BE2C (cell line): ENCODE data around the gene SNX33.
"Not testable (repeated sequence)": the region's sequence is repeated elsewhere in the genome, so short reads cannot be mapped to it uniquely, and the experiment has no call there.

Source experiments
- DNase-seq: peaks from one replicate; pipeline ENCODE4 v3.0.0-alpha.2; 2020
- H3K27me3 ChIP-seq: fragments of 250-450 bp; sonication (Bioruptor Pico); 2 replicates; pipeline ENCODE4 v1.5.1; 2020; ENCODE audit warnings: mild to moderate bottlenecking
- H3K36me3 ChIP-seq: fragments of 250-450 bp; sonication (Bioruptor Pico); 2 replicates; pipeline ENCODE4 v1.5.1; 2020; ENCODE audit warnings: mild to moderate bottlenecking
- H3K4me1 ChIP-seq: fragments of 250-450 bp; sonication (Bioruptor Pico); 2 replicates; pipeline ENCODE4 v1.5.1; 2020
- H3K4me3 ChIP-seq: 2 replicates; pipeline ENCODE4 v1.5.1; 2011; ENCODE audit warnings: low read depth, low read length
- H3K9me3 ChIP-seq: fragments of 250-450 bp; sonication (Bioruptor Pico); 2 replicates; pipeline ENCODE4 v1.5.1; 2020
- CTCF ChIP-seq: IDR thresholded peaks from 2 replicates; pipeline ENCODE4 v1.5.1; 2012; ENCODE audit warnings: mild to moderate bottlenecking, low read depth, low read length

SNX33 gene

GRCh38 chr15:75684648-75685047, 36.9 kb downstream of the SNX33 start:
- Histone ChIP-seq H3K9me3 (no peaks in the 10 kb centered on the region), H3K4me3 (no peak overlapping the region), H3K36me3 (no peaks in the 10 kb centered on the region), H3K4me1 (no peaks in the 10 kb centered on the region; the same call in none of the 2 replicates), H3K27me3 (no peaks in the 10 kb centered on the region)
- peak; percentile 28 for TF ChIP-seq CTCF
- no peak for DNase-seq

GRCh38 chr15:75685195-75685594, 37.5 kb downstream of the SNX33 start:
- Histone ChIP-seq H3K36me3 (no peaks in the 10 kb centered on the region), H3K27me3 (no peaks in the 10 kb centered on the region), H3K9me3 (no peaks in the 10 kb centered on the region), H3K4me3 (no peak overlapping the region), H3K4me1 (no peaks in the 10 kb centered on the region; the same call in none of the 2 replicates)
- TF ChIP-seq CTCF: no peak
- no peak for DNase-seq

GRCh38 chr15:75686212-75686642, 38.5 kb downstream of the SNX33 start:
- not testable (repeated sequence) for H3K36me3 ChIP-seq, H3K27me3 ChIP-seq, H3K4me3 ChIP-seq, H3K9me3 ChIP-seq, H3K4me1 ChIP-seq
- peak; percentile 86 for DNase-seq
- peak; percentile 62 for TF ChIP-seq CTCF

GRCh38 chr15:75687486-75688277, 40.0 kb downstream of the SNX33 start:
- H3K27me3 ChIP-seq: no peaks in the 10 kb centered on the region
- no peak overlapping the region for H3K4me3 ChIP-seq
- H3K9me3 ChIP-seq: no peaks in the 10 kb centered on the region
- TF ChIP-seq CTCF: no peak
- DNase-seq: no peak
- no peaks in the 10 kb centered on the region for H3K36me3 ChIP-seq
- H3K4me1 ChIP-seq: peaks cover 2% of the 10 kb centered on the region

- no peak for DNase-seq
- no peaks in the 10 kb centered on the region for H3K9me3 ChIP-seq
- no peak for TF ChIP-seq CTCF
- H3K4me1 ChIP-seq: peaks cover 5% of the 10 kb centered on the region
- H3K27me3 ChIP-seq: no peaks in the 10 kb centered on the region
- no peak overlapping the region for H3K4me3 ChIP-seq
- H3K36me3 ChIP-seq: no peaks in the 10 kb centered on the region
These were observed 40.5 kb downstream of the SNX33 start for GRCh38 chr15:75688278-75688557.

- TF ChIP-seq CTCF: no peak
- peaks cover 11% of the 10 kb centered on the region for H3K4me1 ChIP-seq
- DNase-seq: no peak
- H3K4me3 ChIP-seq: no peak overlapping the region
- no peaks in the 10 kb centered on the region for H3K27me3 ChIP-seq
- H3K36me3 ChIP-seq: no peaks in the 10 kb centered on the region
- H3K9me3 ChIP-seq: no peaks in the 10 kb centered on the region
These were observed 41.1 kb downstream of the SNX33 start for GRCh38 chr15:75688831-75689230.

GRCh38 chr15:75689429-75689828, 41.7 kb downstream of the SNX33 start:
- H3K4me3 ChIP-seq, H3K9me3 ChIP-seq, DNase-seq, H3K27me3 ChIP-seq, H3K36me3 ChIP-seq: not testable (repeated sequence)
- peaks cover 15% of the 10 kb centered on the region for H3K4me1 ChIP-seq

- not testable (repeated sequence) for H3K9me3 ChIP-seq, H3K27me3 ChIP-seq, DNase-seq, H3K4me3 ChIP-seq, H3K36me3 ChIP-seq
- peaks cover 38% of the 10 kb centered on the region for H3K4me1 ChIP-seq
These were observed 44.6 kb downstream of the SNX33 start for GRCh38 chr15:75692311-75692710.

GRCh38 chr15:75693028-75693427, 45.3 kb downstream of the SNX33 start:
- H3K4me3 ChIP-seq, H3K36me3 ChIP-seq, H3K9me3 ChIP-seq, DNase-seq, H3K27me3 ChIP-seq: not testable (repeated sequence)
- H3K4me1 ChIP-seq: peaks cover 44% of the 10 kb centered on the region
